SU-DHL-6 (cell line): ENCODE data around the gene IQCN.
A peak's percentile ranks its signal among the peaks of the same experiment; 100 is the strongest.

Source experiments
- H2AFZ ChIP-seq: fragments of 200-600 bp; sonication (generic); 2 replicates; pipeline ENCODE4 v1.6.1; 2014; ENCODE audit warnings: low read depth, mild to moderate bottlenecking, moderate library complexity, mixed read lengths, antibody characterized with exemption, low read length; ENCODE audit not compliant: severe bottlenecking
- H3F3A ChIP-seq: fragments of 200-600 bp; shearing (Covaris generic); 2 replicates; pipeline ENCODE4 v1.6.0; 2016; ENCODE audit warnings: antibody characterized with exemption, mild to moderate bottlenecking; ENCODE audit not compliant: insufficient read depth
- H3K27ac ChIP-seq: fragments of 200-600 bp; sonication (generic); 2 replicates; pipeline ENCODE4 v1.5.1; 2016; ENCODE audit warnings: low read depth, mild to moderate bottlenecking, low read length, moderate library complexity, mixed read lengths
- H3K27me3 ChIP-seq: fragments of 200-600 bp; sonication (generic), shearing (Covaris generic); 2 replicates; pipeline ENCODE4 v1.6.0; 2014; ENCODE audit warnings: mild to moderate bottlenecking, low read length
- H3K36me3 ChIP-seq: fragments of 200-600 bp; sonication (generic); 2 replicates; pipeline ENCODE4 v1.6.1; 2014; ENCODE audit warnings: mild to moderate bottlenecking, low read length, mixed read lengths
- H3K4me2 ChIP-seq: fragments of 300-600, 200-600 bp; shearing (Covaris generic), sonication (generic); 2 replicates; pipeline ENCODE4 v1.6.0; 2014; ENCODE audit warnings: low read length, low read depth, mild to moderate bottlenecking; ENCODE audit not compliant: poor library complexity, severe bottlenecking
- H3K4me3 ChIP-seq: fragments of 200-600 bp; sonication (generic); 2 replicates; pipeline ENCODE4 v1.5.1; 2014; ENCODE audit warnings: antibody characterized with exemption, low read length, mild to moderate bottlenecking, mixed read lengths; ENCODE audit not compliant: insufficient read depth, poor library complexity, severe bottlenecking
- H3K79me2 ChIP-seq: fragments of 200-600 bp; sonication (generic); 2 replicates; pipeline ENCODE4 v1.6.1; 2014; ENCODE audit warnings: mild to moderate bottlenecking, low read length, moderate library complexity; ENCODE audit not compliant: insufficient read depth
- H3K9ac ChIP-seq: fragments of 200-600 bp; sonication (generic); 2 replicates; pipeline ENCODE4 v1.7.0; 2014; ENCODE audit warnings: mild to moderate bottlenecking, low read length
- H3K9me2 ChIP-seq: fragments of 200-600 bp; sonication (generic); replicated peaks from 2 replicates; pipeline ENCODE4 v1.6.1; 2014; ENCODE audit warnings: low read length; ENCODE audit not compliant: insufficient read depth
- H3K9me3 ChIP-seq: fragments of 200-600 bp; sonication (generic); 2 replicates; pipeline ENCODE4 v1.6.1; 2014; ENCODE audit warnings: low read length, mixed read lengths; ENCODE audit not compliant: insufficient read depth
- H4K20me1 ChIP-seq: fragments of 200-600 bp; sonication (generic); 2 replicates; pipeline ENCODE4 v1.6.1; 2014; ENCODE audit warnings: low read depth, mild to moderate bottlenecking, antibody characterized with exemption, low read length, moderate library complexity, mixed read lengths
- EZH2phosphoT487 ChIP-seq: fragments of 200-600 bp; sonication (generic), shearing (Covaris generic); conservative IDR thresholded peaks from 2 replicates; pipeline ENCODE4 v1.6.1; 2018; ENCODE audit warnings: mild to moderate bottlenecking, antibody characterized with exemption, low read length, moderate library complexity, mixed read lengths
- TF ChIP-seq, protein P1 (sequence below): fragments of 200-600 bp; sonication (generic); IDR thresholded peaks from one replicate; pipeline ENCODE4 v1.5.1; 2017; ENCODE audit warnings: antibody characterized with exemption, mild to moderate bottlenecking, low read length, moderate library complexity; ENCODE audit not compliant: insufficient read depth, poor library complexity, severe bottlenecking

IQCN gene

DNA sequence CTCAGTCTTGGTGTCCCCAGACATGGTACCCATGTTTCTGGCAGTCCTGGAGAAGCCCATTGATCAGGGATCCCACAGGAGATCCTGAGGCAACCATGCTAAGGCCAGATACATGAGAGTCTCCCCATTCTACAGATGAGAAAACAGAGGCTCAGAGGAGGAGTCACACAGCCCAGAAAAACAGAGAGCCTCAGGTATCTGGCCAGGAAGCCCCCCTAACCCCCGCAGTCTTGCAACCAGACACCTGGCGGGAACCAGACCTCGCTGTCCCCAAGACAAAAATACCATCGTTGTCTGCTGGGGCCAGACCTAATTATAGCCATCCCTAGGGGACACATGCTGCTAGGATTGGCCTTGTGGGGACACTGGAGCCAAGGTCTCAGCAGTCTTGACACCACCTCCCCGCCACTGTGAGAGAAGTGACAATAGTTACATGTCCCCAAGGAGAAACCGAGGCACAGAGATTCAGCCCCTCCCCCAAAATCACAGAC lies 46.4 kb downstream of the IQCN start:
- Histone ChIP-seq H3K4me3 (no peak overlapping the region), H3K9ac (peak overlapping the region; percentile 25; the same call in 1 of the 2 replicates), H3K9me2 (no peaks in the 10 kb centered on the region), H3K4me2 (peak overlapping the region; percentile 22), H3K27ac (peak overlapping the region; percentile 48), H3K36me3 (no peaks in the 10 kb centered on the region), H4K20me1 (no peaks in the 10 kb centered on the region), H3K9me3 (no peaks in the 10 kb centered on the region), H3F3A (no peaks in the 10 kb centered on the region), H3K27me3 (no peaks in the 10 kb centered on the region), H3K79me2 (no peaks in the 10 kb centered on the region), H2AFZ (no peak overlapping the region)
- TF ChIP-seq, protein P1, sequence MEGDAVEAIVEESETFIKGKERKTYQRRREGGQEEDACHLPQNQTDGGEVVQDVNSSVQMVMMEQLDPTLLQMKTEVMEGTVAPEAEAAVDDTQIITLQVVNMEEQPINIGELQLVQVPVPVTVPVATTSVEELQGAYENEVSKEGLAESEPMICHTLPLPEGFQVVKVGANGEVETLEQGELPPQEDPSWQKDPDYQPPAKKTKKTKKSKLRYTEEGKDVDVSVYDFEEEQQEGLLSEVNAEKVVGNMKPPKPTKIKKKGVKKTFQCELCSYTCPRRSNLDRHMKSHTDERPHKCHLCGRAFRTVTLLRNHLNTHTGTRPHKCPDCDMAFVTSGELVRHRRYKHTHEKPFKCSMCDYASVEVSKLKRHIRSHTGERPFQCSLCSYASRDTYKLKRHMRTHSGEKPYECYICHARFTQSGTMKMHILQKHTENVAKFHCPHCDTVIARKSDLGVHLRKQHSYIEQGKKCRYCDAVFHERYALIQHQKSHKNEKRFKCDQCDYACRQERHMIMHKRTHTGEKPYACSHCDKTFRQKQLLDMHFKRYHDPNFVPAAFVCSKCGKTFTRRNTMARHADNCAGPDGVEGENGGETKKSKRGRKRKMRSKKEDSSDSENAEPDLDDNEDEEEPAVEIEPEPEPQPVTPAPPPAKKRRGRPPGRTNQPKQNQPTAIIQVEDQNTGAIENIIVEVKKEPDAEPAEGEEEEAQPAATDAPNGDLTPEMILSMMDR, result no peak
- no peak for TF ChIP-seq EZH2phosphoT487

DNA sequence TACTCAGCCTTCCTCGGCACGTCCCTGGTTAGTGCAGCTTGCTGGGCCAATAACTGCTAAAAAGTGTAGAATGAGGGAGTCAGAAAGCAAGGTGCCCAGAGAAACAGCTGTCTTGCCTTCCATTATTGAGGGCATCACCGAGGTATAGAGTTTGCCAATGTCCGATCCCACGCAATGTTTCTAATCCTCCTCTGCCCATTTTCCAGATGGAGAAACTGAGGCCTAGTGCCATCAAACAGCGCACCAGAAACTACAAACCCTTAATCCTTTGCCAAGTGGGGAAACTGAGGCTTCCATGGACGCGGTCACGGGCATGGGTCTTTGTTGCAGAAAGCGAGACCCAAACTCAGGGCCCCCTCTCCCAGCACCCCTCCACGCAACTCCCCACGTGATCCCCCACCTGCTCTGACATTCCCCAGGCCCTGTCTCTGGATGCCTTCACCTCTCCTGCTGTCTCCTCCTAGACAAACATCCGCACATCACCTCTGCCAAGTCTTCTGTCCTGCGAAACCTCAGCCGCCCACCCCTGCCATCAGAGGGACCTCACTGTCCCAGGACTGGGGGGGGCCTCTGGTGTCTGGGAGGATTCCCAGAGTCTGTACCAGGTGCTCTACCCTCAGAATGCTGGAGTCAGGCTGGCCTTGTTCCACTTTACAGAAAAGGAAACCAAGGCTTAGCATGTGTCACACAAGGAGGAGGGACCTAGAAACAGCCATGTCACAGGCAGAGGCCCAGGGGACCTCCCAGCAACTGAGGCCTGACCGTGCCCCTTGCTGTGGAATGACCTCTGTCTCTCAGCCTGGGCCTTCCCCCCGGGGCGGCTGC lies 47.1 kb downstream of the IQCN start:
- H3K27me3 ChIP-seq, result no peaks in the 10 kb centered on the region

DNA sequence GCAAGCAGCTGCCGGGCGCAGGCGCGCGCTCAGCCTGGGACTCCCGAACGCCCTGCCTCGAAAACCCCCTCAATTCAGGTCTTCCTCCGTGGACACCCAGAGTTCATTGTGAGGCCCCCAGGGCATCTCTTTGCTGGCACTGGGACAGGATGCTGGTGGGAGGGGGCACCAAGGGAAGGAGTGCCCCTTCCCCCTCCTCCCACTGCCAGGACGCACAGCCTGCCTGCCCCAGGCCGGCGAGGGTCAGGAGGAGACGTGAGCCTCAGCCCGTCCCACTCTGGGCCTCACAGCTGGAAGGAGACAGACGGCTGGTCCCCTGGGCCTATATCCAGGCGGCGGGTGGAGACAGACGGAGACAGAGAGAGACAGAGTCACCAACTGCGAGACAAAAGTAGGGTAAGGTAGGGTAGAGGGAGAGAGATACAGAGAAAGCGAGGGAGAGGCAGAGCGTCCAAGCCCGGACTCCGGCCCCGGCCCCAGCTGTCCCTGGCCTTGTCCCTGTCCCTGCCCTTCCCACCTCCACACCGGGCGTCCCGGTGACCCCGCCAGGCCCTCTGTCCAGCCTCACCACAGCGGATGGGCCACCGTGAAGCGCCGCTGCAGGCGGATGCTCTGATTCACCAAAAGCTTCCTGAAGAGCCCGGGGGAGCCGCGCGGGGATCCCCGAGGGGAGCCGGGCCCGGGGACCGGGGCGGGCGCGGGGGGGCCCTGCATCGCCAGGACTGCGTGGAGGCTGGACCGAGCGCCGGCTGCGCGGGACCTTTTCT lies 48.4 kb downstream of the IQCN start, which contains the start of gene PDE4C:
Gene PDE4C (minus strand): TSS at position 737 of the 767 bp plus-strand sequence. CDS start 23 bp downstream, at position 714.
- no peaks in the 10 kb centered on the region for H4K20me1 ChIP-seq
- no peaks in the 10 kb centered on the region for H3K9me2 ChIP-seq
- no peaks in the 10 kb centered on the region for H3K36me3 ChIP-seq
- H3K4me3 ChIP-seq, result no peak within 1 kb of the TSS
- H3F3A ChIP-seq, result 0 out of 2 replicates have a peak, but pooled peaks cover 6% of the 10 kb centered on the region
- no peaks in the 10 kb centered on the region for H3K27me3 ChIP-seq
- no peaks in the 10 kb centered on the region for H3K9me3 ChIP-seq
- no peaks in the 10 kb centered on the region for H3K79me2 ChIP-seq
- TF ChIP-seq EZH2phosphoT487, result no peak
- TF ChIP-seq, protein P1, result no peak
- H3K9ac ChIP-seq, result peak within 1 kb of the TSS; percentile 59
- no peak within 1 kb of the TSS for H2AFZ ChIP-seq
- peak within 1 kb of the TSS; percentile 48; the same call in 1 of the 2 replicates for H3K27ac ChIP-seq
- peak within 1 kb of the TSS; percentile 74 for H3K4me2 ChIP-seq

More for the DNA sequence above, 47.1 kb downstream of the IQCN start:
- Histone ChIP-seq H3F3A (0 out of 2 replicates have a peak, but pooled peaks cover 5% of the 10 kb centered on the region), H3K9me2 (no peaks in the 10 kb centered on the region), H3K9ac (peak overlapping the region; percentile 25; the same call in 1 of the 2 replicates), H4K20me1 (no peaks in the 10 kb centered on the region), H3K4me3 (no peak overlapping the region), H3K36me3 (no peaks in the 10 kb centered on the region), H3K4me2 (peak overlapping the region; percentile 22), H3K9me3 (no peaks in the 10 kb centered on the region), H3K79me2 (no peaks in the 10 kb centered on the region), H3K27ac (peak overlapping the region; percentile 48), H2AFZ (no peak overlapping the region)
- TF ChIP-seq, protein P1, result no peak
